K562 (cell line): ENCODE results near the gene ODAD3. TPM values are rescaled to one million over a fixed set of nuclear protein-coding genes. Genes with fewer than 3 reads are reported as not detected.

ENCODE experiments used
- ARID1B ChIP-seq: fragments of 450-650 bp; IDR thresholded peaks from 2 replicates; pipeline ENCODE4 v1.6.1; 2016; ENCODE audit warnings: antibody characterized with exemption, mild to moderate bottlenecking, inconsistent platforms
- ATF7 ChIP-seq: fragments of 450-650 bp; IDR thresholded peaks from 2 replicates; pipeline ENCODE4 v1.7.1; 2014; ENCODE audit warnings: mild to moderate bottlenecking, moderate library complexity
- BHLHE40 ChIP-seq: IDR thresholded peaks from 2 replicates; pipeline ENCODE4 v1.6.1; 2011; ENCODE audit warnings: low read length, improper control_type of control experiment
- BRCA1 ChIP-seq, 2 experiments: fragments of 450-650 bp in 1 of 2; sonication (generic) in 1 of 2; formaldehyde crosslinking in 1 of 2; IDR thresholded peaks; 2 replicates each; pipeline versions ENCODE4 v1.5.0 to v1.6.1; 2017 to 2020; ENCODE audit warnings: mild to moderate bottlenecking in 1 of 2, missing genetic modification reagents in 1 of 2
- CBX3 ChIP-seq, 2 experiments: IDR thresholded peaks; 1 replicate in 1 of 2; 2 replicates in 1 of 2; pipeline ENCODE4 v1.6.1; 2012; ENCODE audit warnings: inconsistent platforms in 2 of 2, low read length in 2 of 2, borderline replicate concordance in 1 of 2, control low read depth in 1 of 2
- DDX20 ChIP-seq: fragments of 450-650 bp; IDR thresholded peaks from 2 replicates; pipeline ENCODE4 v1.6.1; 2016; ENCODE audit warnings: missing genetic modification characterization, low read depth, mild to moderate bottlenecking, missing compliant biosample characterization, moderate library complexity
- DMBX1 ChIP-seq: fragments of 250-450 bp; sonication (Bioruptor Pico); IDR thresholded peaks from 2 replicates; pipeline ENCODE4 v1.8.0; 2022; ENCODE audit warnings: inconsistent platforms, mild to moderate bottlenecking, moderate library complexity, borderline replicate concordance
- ESRRA ChIP-seq: fragments of 450-650 bp; IDR thresholded peaks from 2 replicates; pipeline ENCODE4 v1.6.1; 2014; ENCODE audit warnings: low read depth, mild to moderate bottlenecking, moderate library complexity, borderline replicate concordance
- HMGXB4 ChIP-seq: sonication (generic); formaldehyde crosslinking; IDR thresholded peaks from 2 replicates; pipeline ENCODE4 v1.8.1; 2023; ENCODE audit warnings: mild to moderate bottlenecking, missing genetic modification reagents
- KDM1A ChIP-seq, 2 experiments: fragments of 450-650 bp; IDR thresholded peaks; 2 replicates each; pipeline ENCODE4 v1.6.1; 2016; ENCODE audit warnings: mild to moderate bottlenecking in 2 of 2
- MEIS2 ChIP-seq: fragments of 450-650 bp; IDR thresholded peaks from 2 replicates; pipeline ENCODE4 v1.6.1; 2014; ENCODE audit warnings: mild to moderate bottlenecking; ENCODE audit not compliant: partially characterized antibody
- MYC ChIP-seq, 2 experiments: fragments of 250-450 bp in 1 of 2; sonication (Bioruptor Pico) in 1 of 2; IDR thresholded peaks; 2 replicates each; pipeline versions ENCODE4 v1.5.1 to v1.6.1; 2012 to 2021; ENCODE audit warnings: low read depth in 2 of 2, borderline replicate concordance in 1 of 2, improper control_type of control experiment in 1 of 2, low read length in 1 of 2, mild to moderate bottlenecking in 1 of 2, moderate library complexity in 1 of 2
- PRMT5 ChIP-seq: sonication (generic); formaldehyde crosslinking; IDR thresholded peaks from 2 replicates; pipeline ENCODE4 v1.5.0; 2020; ENCODE audit warnings: missing genetic modification reagents
- RBM25 ChIP-seq: fragments of 200-400 bp; formaldehyde crosslinking; IDR thresholded peaks from 2 replicates; pipeline ENCODE4 v1.6.1; 2018; ENCODE audit warnings: low read length, low read depth, moderate library complexity; ENCODE audit not compliant: severe bottlenecking
- RCOR1 ChIP-seq, 2 experiments: IDR thresholded peaks; 2 replicates each; pipeline ENCODE4 v1.6.1; 2012; ENCODE audit warnings: low read depth in 2 of 2, low read length in 2 of 2, borderline replicate concordance in 1 of 2, improper control_type of control experiment in 1 of 2
- SRSF3 ChIP-seq: fragments of 200-400 bp; formaldehyde crosslinking; IDR thresholded peaks from 2 replicates; pipeline ENCODE4 v1.6.1; 2016; ENCODE audit warnings: mild to moderate bottlenecking, low read length, moderate library complexity; ENCODE audit not compliant: insufficient read depth
- TEAD4 ChIP-seq, 2 experiments: sonication (generic) in 1 of 2; formaldehyde crosslinking in 1 of 2; IDR thresholded peaks; 2 replicates each; pipeline versions ENCODE4 v1.6.1 to v1.8.0; 2012 to 2022; ENCODE audit warnings: borderline replicate concordance in 1 of 2, inconsistent platforms in 1 of 2, low read length in 1 of 2, mild to moderate bottlenecking in 1 of 2, missing genetic modification reagents in 1 of 2
- YY1 ChIP-seq, 3 experiments: IDR thresholded peaks; 2 replicates each; pipeline ENCODE4 v1.6.1; 2011; ENCODE audit warnings: low read length in 2 of 3, mild to moderate bottlenecking in 2 of 3, moderate library complexity in 2 of 3, borderline replicate concordance in 1 of 3, control low read depth in 1 of 3, low read depth in 1 of 3; ENCODE audit not compliant: insufficient read depth in 3 of 3, insufficient replicate concordance in 2 of 3, control insufficient read depth in 1 of 3, insufficient read length in 1 of 3; ENCODE audit errors: extremely low read depth in 1 of 3
- ZBTB17 ChIP-seq: fragments of 450-650 bp; formaldehyde crosslinking; IDR thresholded peaks from 2 replicates; pipeline ENCODE4 v1.4.0; 2020; ENCODE audit warnings: mild to moderate bottlenecking
- ZBTB7A ChIP-seq: IDR thresholded peaks from 2 replicates; pipeline ENCODE4 v1.6.1; 2011; ENCODE audit warnings: low read depth, mild to moderate bottlenecking, low read length, moderate library complexity, borderline replicate concordance; ENCODE audit not compliant: control insufficient read depth
- polyA plus RNA-seq, 8 experiments: library from polyadenylated mRNA; depleted of rRNA in 4 of 8; stranded (reverse) in 5 of 8; unstranded in 3 of 8; fragments of >200 nt; fragmentation: Nextera tagmentation in 2 of 8; fragmentation: Illumina TruSeq in 1 of 8; extraction: Ambion mirVana in 2 of 8; extraction: Trizol in 1 of 8; gene quantifications; 2 replicates each; pipeline versions ENCODE4 v1.2.1 to v1.2.3, GENCODE V29; 2011 to 2014; ENCODE audit warnings: inconsistent platforms in 1 of 8, missing spikeins in 1 of 8
- total RNA-seq, 7 experiments: library from RNA; depleted of rRNA in 6 of 7; stranded (reverse); fragments of >200 nt in 6 of 7; fragmentation: Illumina TruSeq in 2 of 7; extraction: Trizol in 2 of 7; gene quantifications; 2 replicates each; pipeline versions ENCODE4 v1.2.1 to v1.2.3, GENCODE V29; 2011 to 2021; ENCODE audit warnings: low replicate concordance in 1 of 7
- TF ChIP-seq, protein P1 (sequence below), 3 experiments: fragments of 200-800 bp in 1 of 3; sonication (Bioruptor generic) in 1 of 3; sonication (generic) in 1 of 3; formaldehyde crosslinking in 1 of 3; IDR thresholded peaks; 2 replicates each; pipeline versions ENCODE4 v1.6.1 to v1.8.0; 2016 to 2022; ENCODE audit warnings: mild to moderate bottlenecking in 2 of 3, missing compliant biosample characterization in 2 of 3, missing genetic modification characterization in 2 of 3, missing genetic modification reagents in 1 of 3

Gene ODAD3
- total and polyA plus RNA-seq, 9 of the 15 experiments (the other 6 are each of a cell fraction or from before 2014, with no cell fraction given) = 0.07 to 0.72 (median 0.14) TPM; not detected in 2

DNA sequence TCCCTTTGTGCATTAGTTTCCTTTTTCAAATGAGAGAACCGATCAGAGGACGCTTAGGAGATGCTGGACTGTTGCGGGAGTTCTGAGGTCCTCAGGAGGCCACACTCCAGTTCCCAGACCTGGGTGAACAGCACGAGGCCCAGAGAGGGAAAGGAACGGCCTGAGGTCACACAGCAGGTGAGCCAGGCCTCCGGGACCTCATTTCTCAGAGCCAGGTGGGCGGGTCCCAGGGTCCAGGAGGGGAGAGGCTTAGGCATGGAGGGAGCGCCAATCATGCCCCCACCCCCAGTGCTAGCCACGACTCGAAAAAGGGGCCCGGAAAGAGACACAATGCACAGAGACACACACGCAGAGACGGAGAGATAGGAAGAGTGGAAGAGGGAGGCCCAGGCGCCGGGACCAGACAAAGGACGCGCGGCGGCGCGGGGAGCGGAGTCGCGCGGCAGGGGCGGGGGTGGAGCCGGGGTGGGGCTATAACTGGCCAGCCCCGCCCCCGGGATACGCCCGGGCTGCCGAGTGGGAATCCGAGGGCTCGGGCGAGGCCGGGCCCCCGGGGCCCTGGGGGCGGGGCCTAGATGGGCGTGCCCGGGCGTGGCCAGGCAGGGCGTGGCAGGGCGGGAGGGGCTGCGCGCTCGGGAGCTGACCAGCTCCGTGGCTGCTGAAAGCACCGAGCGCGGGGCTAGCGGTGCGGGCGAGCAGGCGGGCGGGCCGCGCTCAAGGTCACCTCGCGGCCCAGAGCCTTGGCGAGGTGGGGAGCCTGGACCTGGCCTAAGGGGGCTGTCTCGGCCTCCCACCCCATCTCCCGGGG lies 44.4 kb upstream of the ODAD3 start (continued):
- TF ChIP-seq YY1 (IDR thresholded peaks at IDR 0.05; ENCODE audit: borderline replicate concordance in 1 of 3, control insufficient read depth in 1 of 3, extremely low read depth in 1 of 3, insufficient read depth in 3 of 3, insufficient read length in 1 of 3, insufficient replicate concordance in 2 of 3, low read depth in 1 of 3, low read length in 2 of 3) (peak in 1 of 3 experiments; percentile 46), KDM1A (IDR thresholded peaks at IDR 0.05) (peak; percentile 75 to 86), ATF7 (peak; percentile 38; the same call in 1 of the 2 replicates), ESRRA (peak; percentile 84; the same call in 1 of the 2 replicates), DDX20 (tag) (no peak), ZBTB7A (peak; percentile 77), RBM25 (peak; percentile 90), SRSF3 (no peak), TEAD4 (IDR thresholded peaks at IDR 0.05; ENCODE audit: low read length) (0 out of 2 replicates have a peak, but pooled peaks have one; percentile 17), TEAD4 (CRISPR knock-in tag; IDR thresholded peaks at IDR 0.05; ENCODE audit: borderline replicate concordance) (no peak), BRCA1 (IDR thresholded peaks at IDR 0.05) (no peak), BRCA1 (CRISPR knock-in tag; IDR thresholded peaks at IDR 0.05) (no peak), CBX3 (IDR thresholded peaks at IDR 0.05; ENCODE audit: borderline replicate concordance in 1 of 2, low read length in 2 of 2) (peak in 1 of 2 experiments; percentile 92; a peak in 1 of 3 replicates), DMBX1 (CRISPR knock-in tag) (peak; percentile 63; the same call in 1 of the 2 replicates), ARID1B (0 out of 2 replicates have a peak, but pooled peaks have one; percentile 24), MEIS2 (no peak), RCOR1 (IDR thresholded peaks at IDR 0.05; ENCODE audit: borderline replicate concordance in 1 of 2, low read depth in 2 of 2, low read length in 2 of 2) (peak in 1 of 2 experiments; percentile 83; a peak in 2 of 4 replicates), PRMT5 (peak; percentile 91), BHLHE40 (0 out of 2 replicates have a peak, but pooled peaks have one; percentile 20), MYC (IDR thresholded peaks at IDR 0.05; ENCODE audit: low read depth, low read length) (peak; percentile 55; the same call in 1 of the 2 replicates), MYC (CRISPR knock-in tag; IDR thresholded peaks at IDR 0.05; ENCODE audit: borderline replicate concordance, low read depth) (no peak), HMGXB4 (CRISPR knock-in tag) (peak; percentile 80; the same call in 1 of the 2 replicates), ZBTB17 (CRISPR knock-in tag) (0 out of 2 replicates have a peak, but pooled peaks have one; percentile 17)
- TF ChIP-seq, protein P1, sequence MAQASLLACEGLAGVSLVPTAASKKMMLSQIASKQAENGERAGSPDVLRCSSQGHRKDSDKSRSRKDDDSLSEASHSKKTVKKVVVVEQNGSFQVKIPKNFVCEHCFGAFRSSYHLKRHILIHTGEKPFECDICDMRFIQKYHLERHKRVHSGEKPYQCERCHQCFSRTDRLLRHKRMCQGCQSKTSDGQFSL (CRISPR knock-in tag; IDR thresholded peaks at IDR 0.05) = peak; percentile 67; the same call in 1 of the 2 replicates
- TF ChIP-seq, protein P1 (tag; IDR thresholded peaks at IDR 0.05) = no peak
